ENCODE data around the gene PDCD1LG2. TPM values are rescaled to one million over a fixed set of nuclear protein-coding genes. Genes with fewer than 3 reads are reported as not detected.

PDCD1LG2 gene
- total and polyA plus RNA-seq, 2 of the 8 experiments (the other 6 are each of a cell fraction or from before 2014, with no cell fraction given), result not detected

- TF ChIP-seq HDAC6 (IDR thresholded peaks at IDR 0.05; ENCODE audit: low read depth, low read length), result no peak
These were observed 53.1 kb downstream of the PDCD1LG2 start (continued) for GRCh38 chr9:5563417-5563815.

DNA sequence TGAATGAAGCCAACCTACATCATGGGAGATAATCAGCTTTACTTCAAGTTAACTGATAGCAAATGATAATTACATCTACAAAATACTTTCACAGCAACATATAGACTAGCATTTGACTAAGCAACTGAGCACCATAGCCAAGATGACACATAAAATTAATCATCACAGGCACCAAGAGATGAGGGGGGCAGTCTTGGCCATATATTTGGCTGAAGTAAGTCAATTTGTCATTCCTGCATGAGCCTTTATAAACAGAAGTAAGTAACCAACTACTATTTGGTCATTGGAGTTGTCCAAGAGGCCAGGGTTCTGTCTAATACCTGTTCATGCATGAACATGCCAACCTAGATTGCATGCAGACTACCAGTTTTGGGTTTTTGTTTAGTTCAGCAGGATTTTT lies 53.6 kb downstream of the PDCD1LG2 start:
- no peak overlapping the region for H3K4me2 ChIP-seq (ENCODE audit: insufficient read depth in 1 of 2, low read depth in 2 of 2, low read length in 2 of 2)
- ChIA-PET POLR2A (ENCODE audit: partially characterized antibody) (no interaction called here), CTCF (ENCODE audit: partially characterized antibody) (interaction anchor here (0.8 to 1.4 kb wide), 3 partner anchors 13 to 198 kb away, joined by 3 read pairs; partner anchors contain the start of gene CD274)
- no peak overlapping the region for H3K4ac ChIP-seq (replicated peaks; ENCODE audit: insufficient read length, low read depth, low read length)
- no peaks in the 10 kb centered on the region for H4K20me1 ChIP-seq (replicated peaks in 1 of 2; ENCODE audit: control insufficient read depth in 1 of 2, insufficient read depth in 2 of 2, low read length in 2 of 2)
- no peaks in the 10 kb centered on the region for H3K23me2 ChIP-seq (ENCODE audit: low read depth, low read length)
- H3K79me2 ChIP-seq (ENCODE audit: control insufficient read depth in 1 of 2, insufficient read depth in 2 of 2, low read length in 2 of 2), result no peaks in the 10 kb centered on the region
- H4K91ac ChIP-seq (replicated peaks; ENCODE audit: insufficient read length, low read length), result no peak overlapping the region
- H2AK5ac ChIP-seq (ENCODE audit: low read depth, low read length), result no peak overlapping the region
- no peaks in the 10 kb centered on the region for H3K36me3 ChIP-seq (ENCODE audit: control insufficient read depth in 2 of 4, insufficient read depth in 4 of 4, low read length in 3 of 4)
- H3K9ac ChIP-seq (replicated peaks in 1 of 4; ENCODE audit: extremely low read depth in 1 of 4, low read depth in 3 of 4, low read length in 3 of 4), result no peak overlapping the region
- H3K4me1 ChIP-seq (replicated peaks in 1 of 4; ENCODE audit: control insufficient read depth in 3 of 4, insufficient read depth in 4 of 4, low read length in 3 of 4), result no peaks in the 10 kb centered on the region
- no peak overlapping the region for H3K27ac ChIP-seq (ENCODE audit: low read depth, low read length)
- no peak overlapping the region for H3K14ac ChIP-seq (ENCODE audit: insufficient read length)
- H2BK120ac ChIP-seq (replicated peaks; ENCODE audit: low read depth, low read length), result no peak overlapping the region
- no peak overlapping the region for H3K4me3 ChIP-seq (ENCODE audit: extremely low read depth in 1 of 4, insufficient read depth in 2 of 4, low read depth in 3 of 4, low read length in 4 of 4)
- H3K18ac ChIP-seq (ENCODE audit: extremely low read depth, low read length), result no peak overlapping the region
- no peak for DNase-seq (ENCODE audit: low read depth in 1 of 2, low spot score in 2 of 2)
- H3K27me3 ChIP-seq (replicated peaks in 1 of 4; ENCODE audit: control insufficient read depth in 3 of 4, extremely low read depth in 1 of 4, insufficient read depth in 3 of 4, low read length in 3 of 4), result peaks cover 0 to 5% (median under 1%) of the 10 kb centered on the region in 4 experiments; a peak in 3 of 7 replicates
- H2BK12ac ChIP-seq (ENCODE audit: low read depth, low read length), result no peak overlapping the region
- H2BK15ac ChIP-seq (ENCODE audit: low read length), result no peak overlapping the region
- H2AFZ ChIP-seq (ENCODE audit: low read length), result no peak overlapping the region
- H2BK5ac ChIP-seq (ENCODE audit: low read depth, low read length), result no peak overlapping the region
- 0 out of 4 replicates have a peak, but pooled peaks cover 0 to 2% of the 10 kb centered on the region in 2 experiments for H3K9me3 ChIP-seq (ENCODE audit: insufficient read depth in 2 of 2, low read depth in 1 of 2, low read length in 1 of 2)
- no peak overlapping the region for H4K8ac ChIP-seq (ENCODE audit: extremely low read depth, insufficient read depth, low read length)
- H3K23ac ChIP-seq (ENCODE audit: insufficient read length), result no peak overlapping the region
- no peaks in the 10 kb centered on the region for H3K79me1 ChIP-seq (ENCODE audit: low read depth, low read length)
- H2BK20ac ChIP-seq (ENCODE audit: low read length), result no peak overlapping the region
- H3K56ac ChIP-seq (replicated peaks; ENCODE audit: insufficient read length, low read depth, low read length), result no peak overlapping the region
- FAIRE-seq, result no peak
- no peak overlapping the region for H4K5ac ChIP-seq (ENCODE audit: insufficient read length, low read depth, low read length)
